Trophoblast cell (in vitro differentiated cells and primary cell): ENCODE measurements around the gene METAP1D.

ENCODE experiments used
- DNase-seq, 2 donors: peaks; one replicate each; pipeline ENCODE4 v3.0.0-alpha.2; 2016
- H2AFZ ChIP-seq: 2 replicates; pipeline ENCODE4 v1.6.1; 2013; ENCODE audit warnings: low read length, moderate library complexity, mild to moderate bottlenecking; ENCODE audit not compliant: insufficient read depth, poor library complexity
- H2AK5ac ChIP-seq: 2 replicates; pipeline ENCODE4 v1.6.1; 2013; ENCODE audit warnings: mild to moderate bottlenecking, low read length
- H2BK120ac ChIP-seq: 2 replicates; pipeline ENCODE4 v1.6.1; 2013; ENCODE audit warnings: low read length, mild to moderate bottlenecking, moderate library complexity; ENCODE audit not compliant: insufficient read depth, poor library complexity
- H2BK12ac ChIP-seq: 2 replicates; pipeline ENCODE4 v1.6.1; 2013; ENCODE audit warnings: mild to moderate bottlenecking, low read length, moderate library complexity
- H2BK5ac ChIP-seq: 2 replicates; pipeline ENCODE4 v1.6.1; 2013; ENCODE audit warnings: low read length, low read depth, moderate library complexity, mild to moderate bottlenecking; ENCODE audit not compliant: poor library complexity
- H3K14ac ChIP-seq: 2 replicates; pipeline ENCODE4 v1.6.1; 2013; ENCODE audit warnings: mild to moderate bottlenecking, low read length
- H3K18ac ChIP-seq: 2 replicates; pipeline ENCODE4 v1.6.1; 2013; ENCODE audit warnings: mild to moderate bottlenecking, low read length
- H3K23ac ChIP-seq: 2 replicates; pipeline ENCODE4 v1.6.1; 2013; ENCODE audit warnings: low read length
- H3K27ac ChIP-seq: 2 replicates; pipeline ENCODE4 v1.5.1; 2013; ENCODE audit warnings: low read depth, mild to moderate bottlenecking, inconsistent platforms, low read length, moderate library complexity
- H3K27me3 ChIP-seq: 2 replicates; pipeline ENCODE4 v1.6.1; 2013; ENCODE audit warnings: inconsistent platforms, mild to moderate bottlenecking, low read length, moderate library complexity; ENCODE audit not compliant: insufficient read depth
- H3K36me3 ChIP-seq, 2 experiments: 1 replicate in 1 of 2; 2 replicates in 1 of 2; pipeline ENCODE4 v1.6.1; 2013; ENCODE audit warnings: low read length in 2 of 2, mild to moderate bottlenecking in 2 of 2, moderate library complexity in 1 of 2; ENCODE audit not compliant: insufficient read depth in 2 of 2, control insufficient read depth in 1 of 2
- H3K4ac ChIP-seq: 2 replicates; pipeline ENCODE4 v1.6.1; 2013; ENCODE audit warnings: low read depth, mild to moderate bottlenecking, low read length, moderate library complexity
- H3K4me1 ChIP-seq, 2 experiments: 1 replicate in 1 of 2; 2 replicates in 1 of 2; pipeline ENCODE4 v1.6.1; 2013; ENCODE audit warnings: low read length in 2 of 2, mild to moderate bottlenecking in 2 of 2, moderate library complexity in 1 of 2; ENCODE audit not compliant: insufficient read depth in 2 of 2, control insufficient read depth in 1 of 2
- H3K4me2 ChIP-seq: 2 replicates; pipeline ENCODE4 v1.6.1; 2013; ENCODE audit warnings: inconsistent platforms, mild to moderate bottlenecking, low read length, moderate library complexity
- H3K4me3 ChIP-seq: 2 replicates; pipeline ENCODE4 v1.5.1; 2013; ENCODE audit warnings: mild to moderate bottlenecking, low read depth, low read length, inconsistent platforms
- H3K79me1 ChIP-seq: one replicate; pipeline ENCODE4 v1.6.1; 2013; ENCODE audit warnings: low read length
- H3K79me2 ChIP-seq: 2 replicates; pipeline ENCODE4 v1.6.1; 2013; ENCODE audit warnings: low read length, mild to moderate bottlenecking; ENCODE audit not compliant: control insufficient read depth, insufficient read depth, poor library complexity
- H3K9ac ChIP-seq: 2 replicates; pipeline ENCODE4 v1.6.1; 2013; ENCODE audit warnings: mild to moderate bottlenecking, low read length
- H3K9me3 ChIP-seq: 2 replicates; pipeline ENCODE4 v1.6.1; 2013; ENCODE audit warnings: low read depth, mild to moderate bottlenecking, control low read depth, inconsistent platforms, low read length; ENCODE audit not compliant: insufficient read depth
- H4K12ac ChIP-seq: 2 replicates; pipeline ENCODE4 v1.6.1; 2013; ENCODE audit warnings: low read depth, mild to moderate bottlenecking, low read length, moderate library complexity
- H4K8ac ChIP-seq: 2 replicates; pipeline ENCODE4 v1.6.1; 2013; ENCODE audit warnings: low read depth, mild to moderate bottlenecking, low read length, moderate library complexity
- H4K91ac ChIP-seq: one replicate; pipeline ENCODE4 v1.6.1; 2013; ENCODE audit warnings: low read depth, mild to moderate bottlenecking, low read length, moderate library complexity

The METAP1D gene

GRCh38 chr2:172128484-172128883 lies 128.7 kb downstream of the METAP1D start:
- H2AFZ ChIP-seq, result no peak overlapping the region

GRCh38 chr2:172129404-172129803 lies 129.7 kb downstream of the METAP1D start:
- Histone ChIP-seq H3K4me2 (no peak overlapping the region), H3K4me3 (no peak overlapping the region), H4K91ac (no peak overlapping the region), H3K9ac (no peak overlapping the region), H2AFZ (no peak overlapping the region), H4K12ac (no peak overlapping the region), H3K23ac (no peak overlapping the region), H3K27me3 (no peaks in the 10 kb centered on the region), H3K36me3 (no peaks in the 10 kb centered on the region), H3K4ac (no peak overlapping the region), H3K27ac (no peak overlapping the region), H4K8ac (no peak overlapping the region), H3K4me1 (no peaks in the 10 kb centered on the region), H3K14ac (no peak overlapping the region), H2BK120ac (no peak overlapping the region), H2BK5ac (no peak overlapping the region), H3K79me2 (no peaks in the 10 kb centered on the region), H3K9me3 (no peaks in the 10 kb centered on the region), H3K18ac (no peak overlapping the region), H2BK12ac (no peak overlapping the region), H3K79me1 (no peaks in the 10 kb centered on the region), H2AK5ac (no peak overlapping the region)
- DNase-seq, result no peak

More at GRCh38 chr2:172128484-172128883, 128.7 kb downstream of the METAP1D start:
- no peak overlapping the region for H3K9ac ChIP-seq
- no peak overlapping the region for H2BK12ac ChIP-seq
- no peaks in the 10 kb centered on the region for H3K79me1 ChIP-seq
- no peak overlapping the region for H3K4me3 ChIP-seq
- no peaks in the 10 kb centered on the region for H3K79me2 ChIP-seq
- no peak overlapping the region for H3K23ac ChIP-seq
- H3K27ac ChIP-seq, result no peak overlapping the region
- no peak overlapping the region for H3K4me2 ChIP-seq
- no peak overlapping the region for H4K8ac ChIP-seq
- no peaks in the 10 kb centered on the region for H3K9me3 ChIP-seq
- no peak overlapping the region for H3K4ac ChIP-seq
- H2BK120ac ChIP-seq, result no peak overlapping the region
- no peak overlapping the region for H3K18ac ChIP-seq
- no peaks in the 10 kb centered on the region for H3K4me1 ChIP-seq
- H2BK5ac ChIP-seq, result no peak overlapping the region
- H3K27me3 ChIP-seq, result no peaks in the 10 kb centered on the region
- H2AK5ac ChIP-seq, result no peak overlapping the region
- no peak for DNase-seq
- H3K14ac ChIP-seq, result no peak overlapping the region
- H3K36me3 ChIP-seq, result no peaks in the 10 kb centered on the region
- H4K12ac ChIP-seq, result no peak overlapping the region
- no peak overlapping the region for H4K91ac ChIP-seq
